ENCODE data around the gene ZNF692.

DNA sequence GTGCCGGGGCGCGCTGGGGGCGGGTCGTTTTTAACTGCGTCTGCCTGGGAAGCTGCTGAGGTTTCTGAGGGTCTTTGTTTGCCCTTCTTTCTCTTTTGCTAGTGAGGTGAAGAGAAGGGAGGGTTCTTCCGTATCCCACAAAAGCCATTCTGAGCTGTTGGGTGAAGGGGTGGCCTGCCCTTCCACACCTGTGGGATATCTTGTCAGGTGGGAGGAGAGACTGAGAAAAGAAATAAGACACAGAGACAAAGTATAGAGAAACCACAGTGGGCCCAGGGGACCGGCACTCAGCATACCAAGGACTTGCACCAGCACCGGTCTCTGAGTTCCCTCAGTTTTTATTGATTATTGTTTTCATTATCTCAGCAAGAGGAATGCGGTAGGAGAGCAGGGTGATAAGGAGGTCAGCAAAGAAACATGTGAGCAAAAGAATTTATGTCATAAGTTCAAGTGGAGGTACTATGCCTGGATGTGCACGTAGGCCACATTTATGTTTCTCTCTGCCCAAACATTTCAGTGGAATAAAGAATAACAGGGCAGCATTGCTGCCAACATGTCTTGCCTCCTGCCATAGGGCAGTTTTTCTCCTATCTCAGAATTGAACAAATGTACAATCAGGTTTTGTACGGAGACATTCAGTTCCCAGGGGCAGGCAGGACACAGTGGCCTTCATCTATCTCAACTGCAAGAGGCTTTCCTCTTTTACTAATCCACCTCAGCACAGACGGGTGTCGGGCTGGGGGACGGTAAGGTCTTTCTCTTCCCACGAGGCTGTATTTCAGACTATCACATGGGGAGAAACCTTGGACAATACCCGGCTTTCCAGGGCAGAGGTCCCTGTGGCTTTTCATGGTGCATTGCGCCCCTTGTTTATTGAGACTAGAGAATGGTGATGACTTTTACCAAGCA lies 48.1 kb upstream of the ZNF692 start:
- TF ChIP-seq, protein P1, sequence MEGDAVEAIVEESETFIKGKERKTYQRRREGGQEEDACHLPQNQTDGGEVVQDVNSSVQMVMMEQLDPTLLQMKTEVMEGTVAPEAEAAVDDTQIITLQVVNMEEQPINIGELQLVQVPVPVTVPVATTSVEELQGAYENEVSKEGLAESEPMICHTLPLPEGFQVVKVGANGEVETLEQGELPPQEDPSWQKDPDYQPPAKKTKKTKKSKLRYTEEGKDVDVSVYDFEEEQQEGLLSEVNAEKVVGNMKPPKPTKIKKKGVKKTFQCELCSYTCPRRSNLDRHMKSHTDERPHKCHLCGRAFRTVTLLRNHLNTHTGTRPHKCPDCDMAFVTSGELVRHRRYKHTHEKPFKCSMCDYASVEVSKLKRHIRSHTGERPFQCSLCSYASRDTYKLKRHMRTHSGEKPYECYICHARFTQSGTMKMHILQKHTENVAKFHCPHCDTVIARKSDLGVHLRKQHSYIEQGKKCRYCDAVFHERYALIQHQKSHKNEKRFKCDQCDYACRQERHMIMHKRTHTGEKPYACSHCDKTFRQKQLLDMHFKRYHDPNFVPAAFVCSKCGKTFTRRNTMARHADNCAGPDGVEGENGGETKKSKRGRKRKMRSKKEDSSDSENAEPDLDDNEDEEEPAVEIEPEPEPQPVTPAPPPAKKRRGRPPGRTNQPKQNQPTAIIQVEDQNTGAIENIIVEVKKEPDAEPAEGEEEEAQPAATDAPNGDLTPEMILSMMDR (IDR thresholded peaks at IDR 0.05), result no peak
- TF ChIP-seq POLR2A (IDR thresholded peaks at IDR 0.05), result no peak
- TF ChIP-seq POLR2AphosphoS5 (IDR thresholded peaks at IDR 0.05), result no peak

Measured in prostate gland (tissue), 2 donors.